Hepatocyte (in vitro differentiated cells): Measurements from ENCODE around the gene TPH1. TPM values are rescaled to one million over a fixed set of nuclear protein-coding genes. Genes with fewer than 3 reads are reported as not detected.

Source experiments
- DNase-seq: peaks from one replicate; pipeline ENCODE4 v3.0.0-alpha.2; 2016; ENCODE audit warnings: low spot score
- H2AFZ ChIP-seq: fragments of 200-600 bp; sonication (generic); 2 replicates; pipeline ENCODE4 v1.6.0; 2016; ENCODE audit warnings: antibody characterized with exemption, mild to moderate bottlenecking
- H3K27ac ChIP-seq: fragments of 200-600 bp; sonication (generic); 2 replicates; pipeline ENCODE4 v1.5.1; 2016; ENCODE audit warnings: mild to moderate bottlenecking
- H3K27me3 ChIP-seq: fragments of 200-600 bp; sonication (generic); 2 replicates; pipeline ENCODE4 v1.6.1; 2016
- H3K36me3 ChIP-seq: fragments of 200-600 bp; sonication (generic); replicated peaks from 2 replicates; pipeline ENCODE4 v1.5.1; 2016; ENCODE audit warnings: low read depth; ENCODE audit not compliant: insufficient read depth
- H3K4me1 ChIP-seq: fragments of 200-600 bp; sonication (generic); 2 replicates; pipeline ENCODE4 v1.5.1; 2016; ENCODE audit warnings: mild to moderate bottlenecking, moderate library complexity; ENCODE audit not compliant: insufficient read depth
- H3K4me2 ChIP-seq: fragments of 200-600 bp; sonication (generic); 2 replicates; pipeline ENCODE4 v1.6.0; 2016
- H3K4me3 ChIP-seq: fragments of 200-600 bp; sonication (generic); 2 replicates; pipeline ENCODE4 v1.5.1; 2016; ENCODE audit warnings: mild to moderate bottlenecking
- H3K79me2 ChIP-seq: fragments of 200-600 bp; sonication (generic); 2 replicates; pipeline ENCODE4 v1.6.0; 2017; ENCODE audit warnings: mild to moderate bottlenecking
- H3K9me2 ChIP-seq: fragments of 200-600 bp; sonication (generic); replicated peaks from 2 replicates; pipeline ENCODE4 v1.6.0; 2017; ENCODE audit warnings: mild to moderate bottlenecking; ENCODE audit not compliant: insufficient read depth
- H3K9me3 ChIP-seq: fragments of 200-600 bp; sonication (generic); 2 replicates; pipeline ENCODE4 v1.5.1; 2016; ENCODE audit warnings: low read depth, mild to moderate bottlenecking
- H4K20me1 ChIP-seq: fragments of 200-600 bp; sonication (generic); 2 replicates; pipeline ENCODE4 v1.6.0; 2016; ENCODE audit warnings: mild to moderate bottlenecking; ENCODE audit not compliant: insufficient read depth, poor library complexity, severe bottlenecking
- CTCF ChIP-seq: fragments of 200-600 bp; sonication (generic); IDR thresholded peaks from 2 replicates; pipeline ENCODE4 v1.5.1; 2016; ENCODE audit warnings: antibody characterized with exemption, mild to moderate bottlenecking; ENCODE audit not compliant: poor library complexity
- EZH2 ChIP-seq: fragments of 200-600 bp; sonication (generic); IDR thresholded peaks from 2 replicates; pipeline ENCODE4 v1.6.1; 2016; ENCODE audit warnings: antibody characterized with exemption, mild to moderate bottlenecking, borderline replicate concordance
- EZH2phosphoT487 ChIP-seq: fragments of 200-600 bp; sonication (generic); IDR thresholded peaks from one replicate; pipeline ENCODE4 v1.6.1; 2018; ENCODE audit warnings: antibody characterized with exemption, mild to moderate bottlenecking, low read depth, moderate library complexity; ENCODE audit not compliant: unreplicated experiment, severe bottlenecking
- WGBS: methylation state at CpG from one replicate; pipeline ENCODE4 v1.1.6; 2016; ENCODE audit warnings: low lambda C conversion rate; ENCODE audit errors: missing lambda C conversion rate; 5-methylcytosine and 5-hydroxymethylcytosine counted together
- polyA plus RNA-seq: library from polyadenylated mRNA; unstranded; fragments of >200 nt; fragmentation: Nextera tagmentation; extraction: Ambion mirVana; gene quantifications from 2 replicates; pipeline ENCODE4 v1.2.1, GENCODE V29; 2016
- total RNA-seq: library from RNA; depleted of rRNA; stranded (reverse); fragments of >200 nt; gene quantifications from 2 replicates; pipeline ENCODE4 v1.2.3, GENCODE V29; 2014

Gene TPH1
- total and polyA plus RNA-seq, 2 experiments from 2014 or later, result 0.37 TPM; not detected in 1

DNA sequence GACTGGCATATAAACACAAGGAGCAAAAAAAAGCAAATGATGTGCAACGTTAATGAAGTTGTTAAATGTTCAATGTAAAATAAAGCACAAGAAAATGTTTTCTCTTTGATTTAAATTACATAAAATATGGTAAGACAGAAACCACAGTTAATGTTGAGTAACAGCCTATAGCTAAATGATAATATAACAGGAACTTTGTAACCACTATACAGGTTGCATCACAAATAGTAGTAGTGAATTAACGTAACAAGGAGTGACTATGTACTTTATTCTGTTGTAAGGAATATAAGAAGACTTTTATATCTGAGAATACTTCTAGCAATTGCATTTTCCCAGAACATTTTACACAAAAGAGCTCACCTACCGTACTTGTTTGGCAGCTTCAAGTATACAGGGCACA, 42.9 kb upstream of the TPH1 start:
- Histone ChIP-seq H2AFZ (no peak overlapping the region), H4K20me1 (no peaks in the 10 kb centered on the region), H3K9me2 (no peaks in the 10 kb centered on the region), H3K4me3 (no peak overlapping the region), H3K79me2 (no peaks in the 10 kb centered on the region), H3K27me3 (no peaks in the 10 kb centered on the region), H3K4me1 (peaks cover 6% of the 10 kb centered on the region), H3K27ac (no peak overlapping the region), H3K9me3 (no peaks in the 10 kb centered on the region), H3K4me2 (no peak overlapping the region), H3K36me3 (no peaks in the 10 kb centered on the region)
- no peak for DNase-seq
- TF ChIP-seq CTCF (no peak), EZH2 (no peak), EZH2phosphoT487 (no peak)
- WGBS, result 96% methylated on average over 3 of the region's 3 CpGs

DNA sequence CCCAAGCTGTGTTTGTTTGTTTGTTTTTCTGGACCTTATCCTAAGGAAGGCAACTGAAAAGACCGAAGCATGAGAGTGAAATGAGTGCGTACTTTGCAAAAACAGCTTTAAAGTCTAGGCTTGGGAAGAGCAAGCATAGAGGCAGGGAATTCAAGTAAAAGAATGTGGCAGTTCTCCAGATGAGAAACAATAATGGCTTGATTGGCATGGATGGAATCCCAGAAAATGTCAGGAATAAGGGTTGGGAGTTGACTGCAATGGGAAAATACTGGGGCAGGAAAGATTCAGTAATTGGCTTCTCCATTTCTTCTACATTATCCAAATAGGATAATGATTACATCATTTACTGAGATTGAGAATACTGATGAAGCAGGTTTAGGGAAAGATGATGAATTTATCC, 42.3 kb upstream of the TPH1 start:
- Histone ChIP-seq H2AFZ (no peak overlapping the region), H3K4me1 (peaks cover 2% of the 10 kb centered on the region), H3K9me2 (no peaks in the 10 kb centered on the region), H3K36me3 (no peaks in the 10 kb centered on the region), H3K27ac (no peak overlapping the region), H3K4me2 (no peak overlapping the region), H3K27me3 (no peaks in the 10 kb centered on the region), H3K4me3 (no peak overlapping the region), H3K9me3 (no peaks in the 10 kb centered on the region), H4K20me1 (no peaks in the 10 kb centered on the region), H3K79me2 (no peaks in the 10 kb centered on the region)
- TF ChIP-seq EZH2 (no peak), CTCF (no peak), EZH2phosphoT487 (no peak)
- no peak for DNase-seq
- 100% methylated on average over 2 of the region's 2 CpGs for WGBS

DNA sequence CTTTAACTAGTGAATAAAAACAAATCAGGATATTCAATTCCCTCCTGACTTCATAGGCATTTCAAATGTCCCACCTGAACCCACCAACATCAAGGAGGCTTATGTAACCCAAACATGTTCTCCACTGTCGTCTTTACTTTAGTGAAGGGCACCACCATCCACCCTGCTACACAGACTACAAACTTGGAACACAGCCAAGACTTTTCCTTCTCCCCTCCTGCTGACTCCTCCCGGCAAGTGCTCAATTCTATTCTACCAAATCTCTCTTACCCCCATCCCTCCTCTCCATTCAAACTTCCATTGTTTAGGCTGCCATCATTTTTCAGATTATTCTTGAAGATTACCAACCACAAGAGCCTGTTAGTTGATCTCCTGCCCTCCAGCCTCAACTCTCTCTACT, 35.5 kb upstream of the TPH1 start:
- H3K27me3 ChIP-seq, result no peaks in the 10 kb centered on the region
- 86% methylated on average over 2 of the region's 2 CpGs for WGBS
- H3K4me1 ChIP-seq, result no peaks in the 10 kb centered on the region
- DNase-seq, result no peak
- no peaks in the 10 kb centered on the region for H3K79me2 ChIP-seq
- no peak overlapping the region for H2AFZ ChIP-seq
- H3K9me3 ChIP-seq, result no peaks in the 10 kb centered on the region
- H3K4me2 ChIP-seq, result no peak overlapping the region
- H3K36me3 ChIP-seq, result no peaks in the 10 kb centered on the region
- TF ChIP-seq EZH2 (no peak), EZH2phosphoT487 (no peak), CTCF (no peak)
- H4K20me1 ChIP-seq, result no peaks in the 10 kb centered on the region
- H3K27ac ChIP-seq, result no peak overlapping the region
- H3K4me3 ChIP-seq, result no peak overlapping the region
- H3K9me2 ChIP-seq, result no peaks in the 10 kb centered on the region

- Histone ChIP-seq H4K20me1 (no peaks in the 10 kb centered on the region), H3K36me3 (no peaks in the 10 kb centered on the region), H3K4me2 (no peak overlapping the region), H3K27me3 (no peaks in the 10 kb centered on the region), H3K4me3 (no peak overlapping the region), H2AFZ (no peak overlapping the region), H3K27ac (no peak overlapping the region), H3K4me1 (no peaks in the 10 kb centered on the region), H3K9me2 (no peaks in the 10 kb centered on the region), H3K79me2 (no peaks in the 10 kb centered on the region), H3K9me3 (no peaks in the 10 kb centered on the region)
- 85% methylated on average over 4 of the region's 4 CpGs for WGBS
- no peak for DNase-seq
- no peak for TF ChIP-seq CTCF
These were observed 34.4 kb upstream of the TPH1 start for GRCh38 chr11:18080451-18080850.
